KBM-7 (cell line): ENCODE results near the gene FBP2.

ENCODE experiments used
- DNase-seq: peaks from one replicate; pipeline ENCODE4 v3.0.0-alpha.2; 2015
- in situ Hi-C: fragments of 300-500 bp; cut with MboI; formaldehyde crosslinking; loops from 2 replicates; pipeline ENCODE4 v1.14.3; 2020; ENCODE audit warnings: low sequenced_read_pairs, low pct_unique_long_range_greater_than_20kb, mixed read lengths

The FBP2 gene

DNA sequence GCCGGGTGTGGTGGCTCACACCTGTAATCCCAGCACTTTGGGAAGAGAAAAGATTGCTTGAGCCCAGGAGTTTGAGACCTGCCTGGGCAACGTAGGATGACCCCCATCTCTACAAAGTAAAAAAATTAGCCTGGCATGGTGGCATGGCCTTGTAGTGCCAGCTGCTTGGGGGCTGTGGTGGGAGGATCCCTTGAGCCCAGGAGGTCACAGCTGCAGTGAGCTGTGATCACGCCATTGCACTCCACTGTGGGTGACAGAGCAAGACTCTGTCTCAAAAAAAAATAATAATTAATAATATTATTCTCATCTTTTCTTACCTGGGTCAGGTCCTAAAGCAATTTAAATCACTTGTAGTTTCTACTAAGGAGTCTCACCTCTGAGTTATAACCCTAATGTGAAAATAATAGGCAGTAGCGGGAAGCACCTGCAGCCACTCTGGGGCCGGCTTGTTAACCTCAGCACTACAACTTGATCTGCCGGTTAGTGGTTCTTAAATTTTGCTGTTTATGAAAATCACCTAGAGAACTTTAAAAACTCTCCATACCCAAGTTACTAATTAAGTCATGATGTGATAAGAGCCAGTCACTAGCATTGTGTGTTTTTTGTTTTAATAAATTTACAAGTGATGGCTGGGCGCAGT, 68.1 kb downstream of the FBP2 start:
- in situ Hi-C loops = no loop called here
- DNase-seq = no peak

GRCh38 chr9:94517254-94517653, 76.4 kb downstream of the FBP2 start:
- no peak for DNase-seq
- in situ Hi-C loops = no loop called here

- DNase-seq = no peak
These were observed 78.9 kb downstream of the FBP2 start for GRCh38 chr9:94514722-94515121.

GRCh38 chr9:94511955-94512265, 81.7 kb downstream of the FBP2 start:
- in situ Hi-C loops = no loop called here
- DNase-seq = no peak

More at GRCh38 chr9:94514722-94515121, 78.9 kb downstream of the FBP2 start:
- in situ Hi-C loops = no loop called here

GRCh38 chr9:94511134-94511954, 82.3 kb downstream of the FBP2 start:
- in situ Hi-C loops = no loop called here
- DNase-seq = no peak
